Dendritic cell treated with granulocyte-macrophage colony-stimulating factor and Interleukin-4, amounts not matched to agents 40 ng/mL and 50 ng/mL, for 4 days (primary cell): ENCODE measurements around the gene SPTB.

Experiments used
- H3K27ac Mint-ChIP-seq: one replicate; pipeline ENCODE4 v1.8.0; 2022; ENCODE audit warnings: mild to moderate bottlenecking, mixed read lengths
- H3K27me3 Mint-ChIP-seq: one replicate; pipeline ENCODE4 v1.8.0; 2022; ENCODE audit warnings: mild to moderate bottlenecking, mixed read lengths
- H3K36me3 Mint-ChIP-seq: one replicate; pipeline ENCODE4 v1.8.0; 2022; ENCODE audit warnings: low read depth, mixed read lengths
- H3K4me1 Mint-ChIP-seq: one replicate; pipeline ENCODE4 v1.8.0; 2022; ENCODE audit warnings: low read depth, mixed read lengths
- H3K4me3 Mint-ChIP-seq: one replicate; pipeline ENCODE4 v1.8.0; 2022; ENCODE audit warnings: mild to moderate bottlenecking, moderate library complexity, mixed read lengths
- H3K9me3 Mint-ChIP-seq: one replicate; pipeline ENCODE4 v1.8.0; 2022; ENCODE audit warnings: mixed read lengths
- intact Hi-C: fragments of 100-400 bp; cut with micrococcal nuclease; formaldehyde crosslinking; loops from one replicate; pipeline ENCODE4 v1.15.0; 2022

The SPTB gene

DNA sequence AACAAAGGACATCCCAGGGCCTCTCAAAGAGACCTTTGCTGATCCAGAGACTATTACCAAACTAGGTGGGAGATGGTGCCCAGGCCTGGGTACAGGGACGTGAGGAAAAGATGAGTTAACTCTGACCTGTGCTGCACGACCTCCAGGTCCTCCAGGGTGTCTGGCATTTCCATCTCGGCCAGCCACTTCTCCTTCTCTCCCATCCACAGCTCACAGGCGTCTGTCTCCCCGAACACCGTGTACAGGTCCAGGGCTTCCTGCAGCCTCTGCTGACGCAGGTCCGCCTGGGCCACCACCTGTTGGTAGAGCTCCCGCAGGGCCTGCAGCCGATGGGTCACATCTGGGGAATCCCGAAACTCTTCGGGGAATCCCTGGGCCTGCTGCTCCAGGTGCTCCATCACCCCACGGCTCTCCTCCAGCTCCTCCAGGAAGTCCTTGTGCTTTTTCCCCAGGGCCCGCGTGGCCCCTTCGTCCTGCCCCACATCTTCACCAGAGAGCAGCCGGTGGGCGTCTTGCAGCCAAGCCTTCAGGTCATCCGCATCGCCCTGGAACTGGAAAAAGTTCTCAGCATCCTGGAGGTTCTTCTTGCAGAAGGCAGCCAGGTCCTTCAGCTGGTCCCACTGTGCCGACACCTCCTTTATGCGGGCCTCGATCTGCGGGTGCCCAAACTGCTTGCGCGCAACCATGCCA, 86.7 kb downstream of the SPTB start:
- H3K4me1 Mint-ChIP-seq = no peaks in the 10 kb centered on the region
- H3K27me3 Mint-ChIP-seq = no peaks in the 10 kb centered on the region
- H3K4me3 Mint-ChIP-seq = no peak overlapping the region
- no peaks in the 10 kb centered on the region for H3K9me3 Mint-ChIP-seq
- no peak overlapping the region for H3K27ac Mint-ChIP-seq
- H3K36me3 Mint-ChIP-seq = no peaks in the 10 kb centered on the region
- intact Hi-C loops = no loop called here

- intact Hi-C loops = no loop called here
- Mint-ChIP-seq H3K27me3 (no peaks in the 10 kb centered on the region), H3K36me3 (no peaks in the 10 kb centered on the region), H3K4me3 (no peak overlapping the region), H3K4me1 (no peaks in the 10 kb centered on the region), H3K9me3 (no peaks in the 10 kb centered on the region), H3K27ac (no peak overlapping the region)
These were observed 87.5 kb downstream of the SPTB start for GRCh38 chr14:64792231-64792630.

GRCh38 chr14:64790478-64790877, 89.2 kb downstream of the SPTB start:
- H3K36me3 Mint-ChIP-seq = no peaks in the 10 kb centered on the region
- no peaks in the 10 kb centered on the region for H3K27me3 Mint-ChIP-seq
- H3K4me3 Mint-ChIP-seq = no peak overlapping the region
- no peaks in the 10 kb centered on the region for H3K9me3 Mint-ChIP-seq
- intact Hi-C loops = no loop called here
- H3K27ac Mint-ChIP-seq = no peak overlapping the region
- H3K4me1 Mint-ChIP-seq = no peaks in the 10 kb centered on the region

DNA sequence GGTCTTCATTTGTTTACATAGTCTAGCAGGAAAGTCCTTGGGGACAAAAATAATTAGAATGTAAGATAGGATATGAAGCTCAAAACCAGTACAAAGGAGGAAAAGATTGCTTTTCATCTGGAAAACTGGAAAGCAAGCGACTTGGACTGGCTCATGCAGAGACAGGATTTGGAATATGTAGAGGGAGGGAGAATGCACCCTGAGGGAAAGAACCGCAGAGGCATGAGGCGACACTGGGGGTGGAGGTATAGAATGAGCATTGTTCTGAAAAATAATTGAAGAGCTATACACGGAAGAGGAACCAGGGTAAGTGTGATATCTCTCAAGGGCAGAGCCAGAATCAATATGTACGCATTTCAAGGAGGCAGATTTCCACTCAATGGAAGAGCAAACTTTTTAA, 90.0 kb downstream of the SPTB start:
- H3K27me3 Mint-ChIP-seq = no peaks in the 10 kb centered on the region
- no peak overlapping the region for H3K27ac Mint-ChIP-seq
- H3K4me3 Mint-ChIP-seq = no peak overlapping the region
- H3K4me1 Mint-ChIP-seq = no peaks in the 10 kb centered on the region
- intact Hi-C loops = no loop called here
- no peaks in the 10 kb centered on the region for H3K36me3 Mint-ChIP-seq
- no peaks in the 10 kb centered on the region for H3K9me3 Mint-ChIP-seq

DNA sequence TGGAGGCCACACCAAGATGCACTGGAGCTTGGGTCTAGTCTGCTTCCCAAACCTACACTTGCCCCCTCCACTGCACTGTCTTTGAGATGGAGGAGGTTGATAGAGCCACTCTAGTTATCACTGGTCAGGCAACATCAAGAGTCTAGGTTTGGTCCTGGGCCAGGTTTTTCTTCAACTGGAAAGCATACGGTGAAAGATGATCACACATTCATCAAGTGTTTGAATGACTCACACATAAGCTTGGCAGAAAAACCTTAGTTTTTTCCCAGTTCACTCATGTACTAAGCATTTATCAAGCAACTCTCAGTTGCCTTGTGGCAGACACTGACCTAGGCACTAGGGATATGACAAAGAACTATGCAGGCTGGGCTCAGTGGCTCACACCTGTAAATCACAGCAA, 91.0 kb downstream of the SPTB start:
- Mint-ChIP-seq H3K27me3 (no peaks in the 10 kb centered on the region), H3K4me1 (no peaks in the 10 kb centered on the region), H3K36me3 (no peaks in the 10 kb centered on the region), H3K9me3 (no peaks in the 10 kb centered on the region), H3K27ac (no peak overlapping the region), H3K4me3 (no peak overlapping the region)
- intact Hi-C loops = no loop called here

DNA sequence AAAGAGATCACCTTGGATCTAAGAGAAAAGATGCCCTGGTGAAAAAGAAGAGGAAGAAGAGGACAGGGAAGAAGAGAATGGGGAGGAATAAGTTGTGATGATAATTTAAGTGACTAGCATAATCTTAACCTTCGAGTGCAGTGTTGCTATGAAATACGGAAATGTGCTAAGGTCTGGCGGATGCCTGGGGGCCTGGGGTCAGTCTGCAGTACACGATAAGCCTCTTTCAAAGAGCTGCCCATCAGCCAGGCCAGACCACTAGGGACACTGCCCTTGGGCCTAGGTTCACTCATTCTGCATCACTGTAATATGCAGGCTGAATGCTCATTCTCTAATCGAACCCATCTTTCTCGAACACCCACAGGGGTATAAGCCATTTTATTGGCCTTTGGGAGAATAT, 92.1 kb downstream of the SPTB start:
- H3K4me3 Mint-ChIP-seq = no peak overlapping the region
- peaks cover 1% of the 10 kb centered on the region for H3K27me3 Mint-ChIP-seq
- no peak overlapping the region for H3K27ac Mint-ChIP-seq
- H3K4me1 Mint-ChIP-seq = no peaks in the 10 kb centered on the region
- no peaks in the 10 kb centered on the region for H3K36me3 Mint-ChIP-seq
- no peaks in the 10 kb centered on the region for H3K9me3 Mint-ChIP-seq
- intact Hi-C loops = no loop called here

GRCh38 chr14:64786296-64787149, 93.2 kb downstream of the SPTB start:
- Mint-ChIP-seq H3K4me3 (no peak overlapping the region), H3K27me3 (peaks cover 2% of the 10 kb centered on the region), H3K4me1 (no peaks in the 10 kb centered on the region), H3K36me3 (no peaks in the 10 kb centered on the region), H3K27ac (no peak overlapping the region), H3K9me3 (no peaks in the 10 kb centered on the region)
- intact Hi-C loops = no loop called here

DNA sequence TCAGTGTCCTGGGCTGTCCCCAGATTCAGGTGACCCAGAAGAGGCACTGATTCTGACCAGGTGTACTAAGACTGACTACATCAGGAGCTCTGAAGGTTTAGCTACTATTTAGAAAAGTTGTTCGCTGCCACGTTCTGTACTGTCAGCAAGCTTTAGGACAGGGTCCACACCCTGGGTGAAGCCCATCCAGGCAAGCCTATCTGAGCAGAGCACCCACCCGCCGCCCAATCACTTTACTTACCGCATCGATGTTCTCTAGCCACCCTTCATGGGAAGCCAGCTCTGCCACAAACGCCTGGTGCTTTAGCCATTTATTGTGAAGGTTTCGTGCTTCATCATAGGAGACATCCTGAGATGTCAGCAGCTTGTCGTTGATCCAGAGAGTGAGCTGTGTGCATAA, 95.7 kb downstream of the SPTB start:
- Mint-ChIP-seq H3K4me1 (no peaks in the 10 kb centered on the region), H3K27me3 (peaks cover 2% of the 10 kb centered on the region), H3K27ac (no peak overlapping the region), H3K4me3 (no peak overlapping the region), H3K36me3 (no peaks in the 10 kb centered on the region), H3K9me3 (no peaks in the 10 kb centered on the region)
- intact Hi-C loops = no loop called here

- intact Hi-C loops = no loop called here
- H3K27ac Mint-ChIP-seq = no peak overlapping the region
- no peaks in the 10 kb centered on the region for H3K4me1 Mint-ChIP-seq
- no peaks in the 10 kb centered on the region for H3K9me3 Mint-ChIP-seq
- H3K27me3 Mint-ChIP-seq = peaks cover 2% of the 10 kb centered on the region
- no peaks in the 10 kb centered on the region for H3K36me3 Mint-ChIP-seq
- H3K4me3 Mint-ChIP-seq = no peak overlapping the region
These were observed 97.5 kb downstream of the SPTB start for GRCh38 chr14:64782196-64782595.

GRCh38 chr14:64779472-64779871, 100.2 kb downstream of the SPTB start:
- Mint-ChIP-seq H3K36me3 (no peaks in the 10 kb centered on the region), H3K27me3 (peaks cover 2% of the 10 kb centered on the region), H3K4me1 (no peaks in the 10 kb centered on the region), H3K9me3 (peaks cover 5% of the 10 kb centered on the region), H3K4me3 (no peak overlapping the region), H3K27ac (no peak overlapping the region)
- intact Hi-C loops = no loop called here

GRCh38 chr14:64778104-64778754, 101.5 kb downstream of the SPTB start:
- H3K36me3 Mint-ChIP-seq = no peaks in the 10 kb centered on the region
- H3K4me1 Mint-ChIP-seq = no peaks in the 10 kb centered on the region
- intact Hi-C loops = no loop called here
- H3K4me3 Mint-ChIP-seq = no peak overlapping the region
- peaks cover 2% of the 10 kb centered on the region for H3K27me3 Mint-ChIP-seq
- peaks cover 9% of the 10 kb centered on the region for H3K9me3 Mint-ChIP-seq
- no peak overlapping the region for H3K27ac Mint-ChIP-seq

DNA sequence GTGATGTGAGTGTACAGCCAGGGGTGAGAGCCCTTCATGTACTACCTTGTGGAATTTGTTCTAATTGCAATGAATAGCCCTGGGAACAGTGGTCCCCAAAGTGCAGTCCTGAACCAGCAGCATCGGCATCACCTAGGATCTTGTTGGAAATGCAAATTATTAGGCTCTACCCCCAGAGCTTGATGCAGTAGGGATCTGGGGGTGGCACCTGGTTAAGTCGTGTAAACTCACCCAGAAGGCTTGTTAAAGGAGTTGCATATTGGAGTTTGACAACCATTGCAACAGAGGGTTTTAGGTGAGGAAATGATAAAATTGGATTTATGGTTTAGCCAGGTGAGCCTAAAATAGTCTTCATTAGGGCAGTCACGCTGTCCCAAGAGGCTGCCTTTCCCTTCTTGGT, 102.2 kb downstream of the SPTB start:
- Mint-ChIP-seq H3K4me3 (no peak overlapping the region), H3K27me3 (no peaks in the 10 kb centered on the region), H3K4me1 (no peaks in the 10 kb centered on the region), H3K9me3 (peaks cover 9% of the 10 kb centered on the region), H3K36me3 (no peaks in the 10 kb centered on the region), H3K27ac (no peak overlapping the region)
- intact Hi-C loops = no loop called here

GRCh38 chr14:64775081-64775777, 104.5 kb downstream of the SPTB start:
- no peak overlapping the region for H3K4me3 Mint-ChIP-seq
- H3K4me1 Mint-ChIP-seq = no peaks in the 10 kb centered on the region

DNA sequence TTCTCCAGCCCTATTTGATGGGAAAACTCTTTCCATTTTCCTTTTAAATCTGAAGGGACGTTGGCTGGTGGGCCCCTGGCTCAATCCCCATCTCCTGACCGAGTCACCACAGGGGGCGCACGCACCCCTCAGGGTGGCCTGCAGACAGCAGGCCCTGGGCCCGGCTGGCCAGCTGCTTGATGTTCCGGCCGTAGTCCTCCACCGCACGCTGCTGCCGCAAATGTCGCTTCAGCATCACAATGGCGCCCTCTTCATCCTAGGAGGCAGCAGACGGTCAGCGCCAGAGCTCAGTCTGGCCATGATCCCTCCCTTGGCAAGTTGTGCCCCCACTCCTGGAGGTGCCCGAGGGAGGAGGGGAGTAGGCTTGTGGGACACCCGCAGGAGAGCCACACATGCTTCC, 105.4 kb downstream of the SPTB start:
- H3K4me3 Mint-ChIP-seq = no peak overlapping the region
- no peak overlapping the region for H3K27ac Mint-ChIP-seq
- intact Hi-C loops = no loop called here
- H3K27me3 Mint-ChIP-seq = no peaks in the 10 kb centered on the region
- H3K9me3 Mint-ChIP-seq = peaks cover 9% of the 10 kb centered on the region
- H3K36me3 Mint-ChIP-seq = no peaks in the 10 kb centered on the region
- H3K4me1 Mint-ChIP-seq = no peaks in the 10 kb centered on the region

More at GRCh38 chr14:64775081-64775777, 104.5 kb downstream of the SPTB start:
- Mint-ChIP-seq H3K36me3 (no peaks in the 10 kb centered on the region), H3K9me3 (peaks cover 9% of the 10 kb centered on the region), H3K27ac (no peak overlapping the region), H3K27me3 (no peaks in the 10 kb centered on the region)
- intact Hi-C loops = no loop called here
